ENCODE results near the gene GNG4. TPM values are rescaled to one million over a fixed set of nuclear protein-coding genes. Genes with fewer than 3 reads are reported as not detected.

GNG4 gene
- total RNA-seq, 1 donor from 2014 or later, result 3.8 TPM

DNA sequence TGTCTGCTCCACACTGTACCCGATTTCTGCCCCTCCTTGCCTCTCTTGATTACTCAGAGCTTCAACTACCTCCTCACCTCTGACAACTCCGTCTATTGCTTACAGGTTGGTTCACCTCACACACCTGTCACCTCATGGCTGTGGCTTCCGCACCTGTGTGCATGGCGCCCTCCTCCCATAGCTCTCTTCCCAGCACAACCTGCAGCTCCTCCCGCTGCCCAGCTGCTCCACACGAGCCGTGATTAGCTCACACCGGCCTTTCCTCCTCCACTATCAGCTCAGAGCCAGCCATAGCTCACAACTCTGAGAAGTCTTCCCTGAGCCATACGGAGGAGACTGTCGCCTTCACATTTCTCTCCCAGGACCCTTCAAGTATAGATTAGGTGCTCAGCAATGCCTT is 67.5 kb downstream of the GNG4 start:
- H3K36me3 ChIP-seq (ENCODE audit: insufficient read depth, low read length), result no peaks in the 10 kb centered on the region
- no peak for DNase-seq (ENCODE audit: low read depth)
- no peak overlapping the region for H3K27ac ChIP-seq (ENCODE audit: low read depth, low read length)
- H2AFZ ChIP-seq (ENCODE audit: low read depth, low read length), result no peak overlapping the region
- H3K27me3 ChIP-seq (ENCODE audit: insufficient read depth, low read length), result peaks cover 2% of the 10 kb centered on the region
- FAIRE-seq, result no peak
- no peak overlapping the region for H3K4me3 Mint-ChIP-seq (ENCODE audit: unreplicated experiment)
- no peaks in the 10 kb centered on the region for H3K79me2 ChIP-seq (ENCODE audit: insufficient read depth, low read length)
- no peak overlapping the region for H3K4me2 ChIP-seq (ENCODE audit: low read length)
- H3K4me1 Mint-ChIP-seq (ENCODE audit: low read depth, unreplicated experiment), result no peaks in the 10 kb centered on the region
- no peak overlapping the region for H3K4me3 ChIP-seq (ENCODE audit: insufficient read depth, low read depth, low read length)
- H3K27ac Mint-ChIP-seq (ENCODE audit: unreplicated experiment), result no peak overlapping the region
- H3K9me3 ChIP-seq (ENCODE audit: insufficient read depth, low read depth, low read length), result peaks cover 4% of the 10 kb centered on the region
- peaks cover 2% of the 10 kb centered on the region for H3K27me3 Mint-ChIP-seq (ENCODE audit: low read depth, unreplicated experiment)
- TF ChIP-seq CTCF (IDR thresholded peaks at IDR 0.05; ENCODE audit: insufficient read depth, low read depth, low read length) (no peak), EZH2 (IDR thresholded peaks at IDR 0.05; ENCODE audit: insufficient read depth, low read length) (no peak)
- H3K9me3 Mint-ChIP-seq (ENCODE audit: unreplicated experiment), result peaks cover 6% of the 10 kb centered on the region
- H3K4me1 ChIP-seq (ENCODE audit: insufficient read depth, low read length), result no peaks in the 10 kb centered on the region
- H4K20me1 ChIP-seq (ENCODE audit: insufficient read depth, low read length), result no peaks in the 10 kb centered on the region
- no peak overlapping the region for H3K9ac ChIP-seq (ENCODE audit: low read length)
- H3K36me3 Mint-ChIP-seq (ENCODE audit: low read depth, unreplicated experiment), result peaks cover 3% of the 10 kb centered on the region

DNA sequence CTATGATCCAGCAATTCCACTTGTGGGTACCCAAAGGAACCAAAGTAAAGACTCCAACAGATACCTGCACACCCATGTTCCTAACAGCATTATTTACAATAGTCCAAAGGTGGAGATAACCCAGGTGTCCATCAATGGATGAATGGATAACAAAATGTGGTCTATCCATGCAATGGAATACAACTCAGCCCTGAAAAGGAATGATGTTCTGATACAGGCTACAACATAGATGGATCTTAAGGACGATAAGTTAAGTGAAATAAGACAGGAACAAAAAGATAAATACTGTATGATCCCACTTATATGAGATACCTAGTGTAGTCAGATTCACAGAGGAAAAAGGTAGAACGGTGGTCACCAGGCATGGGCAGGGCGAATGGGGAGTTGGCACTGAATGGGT is 69.7 kb downstream of the GNG4 start:
- peaks cover 3% of the 10 kb centered on the region for H3K36me3 Mint-ChIP-seq (ENCODE audit: low read depth, unreplicated experiment)
- Histone ChIP-seq H3K4me3 (ENCODE audit: insufficient read depth, low read depth, low read length) (no peak overlapping the region), H3K27ac (ENCODE audit: low read depth, low read length) (no peak overlapping the region), H3K4me2 (ENCODE audit: low read length) (no peak overlapping the region), H4K20me1 (ENCODE audit: insufficient read depth, low read length) (no peaks in the 10 kb centered on the region), H3K27me3 (ENCODE audit: insufficient read depth, low read length) (peaks cover 2% of the 10 kb centered on the region), H2AFZ (ENCODE audit: low read depth, low read length) (no peak overlapping the region), H3K36me3 (ENCODE audit: insufficient read depth, low read length) (no peaks in the 10 kb centered on the region), H3K9me3 (ENCODE audit: insufficient read depth, low read depth, low read length) (no peaks in the 10 kb centered on the region), H3K4me1 (ENCODE audit: insufficient read depth, low read length) (no peaks in the 10 kb centered on the region), H3K9ac (ENCODE audit: low read length) (no peak overlapping the region), H3K79me2 (ENCODE audit: insufficient read depth, low read length) (no peaks in the 10 kb centered on the region)
- H3K9me3 Mint-ChIP-seq (ENCODE audit: unreplicated experiment), result peaks cover 3% of the 10 kb centered on the region
- H3K27ac Mint-ChIP-seq (ENCODE audit: unreplicated experiment), result no peak overlapping the region
- TF ChIP-seq EZH2 (IDR thresholded peaks at IDR 0.05; ENCODE audit: insufficient read depth, low read length) (no peak), CTCF (IDR thresholded peaks at IDR 0.05; ENCODE audit: insufficient read depth, low read depth, low read length) (no peak)
- H3K4me1 Mint-ChIP-seq (ENCODE audit: low read depth, unreplicated experiment), result no peaks in the 10 kb centered on the region
- no peak for FAIRE-seq
- H3K27me3 Mint-ChIP-seq (ENCODE audit: low read depth, unreplicated experiment), result peaks cover 2% of the 10 kb centered on the region
- DNase-seq (ENCODE audit: low read depth), result no peak
- H3K4me3 Mint-ChIP-seq (ENCODE audit: unreplicated experiment), result no peak overlapping the region

DNA sequence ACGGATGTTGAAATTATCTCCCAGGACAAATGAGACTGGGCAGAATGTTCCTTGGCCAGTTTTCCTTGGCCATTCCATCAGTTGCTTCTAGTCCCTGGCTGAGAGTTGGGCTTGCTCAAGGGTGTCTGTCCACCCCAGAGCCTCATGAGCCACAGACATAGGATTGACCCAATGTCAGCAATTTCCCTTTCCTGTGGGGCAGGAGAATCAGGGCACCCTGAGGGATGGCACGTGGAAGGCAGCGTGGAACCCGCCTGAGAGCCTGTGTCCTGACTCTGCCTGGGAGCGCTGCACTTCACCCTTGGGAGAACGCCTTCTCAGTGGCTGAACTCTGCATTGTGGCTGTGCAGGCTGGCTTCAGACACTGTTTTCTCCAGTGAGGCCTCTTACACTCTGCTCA is 74.0 kb downstream of the GNG4 start:
- Histone ChIP-seq H3K4me3 (ENCODE audit: insufficient read depth, low read depth, low read length) (no peak overlapping the region), H3K4me1 (ENCODE audit: insufficient read depth, low read length) (no peaks in the 10 kb centered on the region), H3K4me2 (ENCODE audit: low read length) (no peak overlapping the region), H3K79me2 (ENCODE audit: insufficient read depth, low read length) (no peaks in the 10 kb centered on the region), H3K9ac (ENCODE audit: low read length) (no peak overlapping the region), H4K20me1 (ENCODE audit: insufficient read depth, low read length) (no peaks in the 10 kb centered on the region), H3K9me3 (ENCODE audit: insufficient read depth, low read depth, low read length) (no peaks in the 10 kb centered on the region), H3K27me3 (ENCODE audit: insufficient read depth, low read length) (no peaks in the 10 kb centered on the region), H2AFZ (ENCODE audit: low read depth, low read length) (no peak overlapping the region), H3K27ac (ENCODE audit: low read depth, low read length) (no peak overlapping the region), H3K36me3 (ENCODE audit: insufficient read depth, low read length) (no peaks in the 10 kb centered on the region)
- no peak overlapping the region for H3K4me3 Mint-ChIP-seq (ENCODE audit: unreplicated experiment)
- DNase-seq (ENCODE audit: low read depth), result no peak
- TF ChIP-seq CTCF (IDR thresholded peaks at IDR 0.05; ENCODE audit: insufficient read depth, low read depth, low read length), result no peak
- no peak for TF ChIP-seq EZH2 (IDR thresholded peaks at IDR 0.05; ENCODE audit: insufficient read depth, low read length)
- H3K4me1 Mint-ChIP-seq (ENCODE audit: low read depth, unreplicated experiment), result no peaks in the 10 kb centered on the region
- H3K9me3 Mint-ChIP-seq (ENCODE audit: unreplicated experiment), result no peaks in the 10 kb centered on the region
- H3K36me3 Mint-ChIP-seq (ENCODE audit: low read depth, unreplicated experiment), result no peaks in the 10 kb centered on the region
- no peaks in the 10 kb centered on the region for H3K27me3 Mint-ChIP-seq (ENCODE audit: low read depth, unreplicated experiment)
- no peak for FAIRE-seq
- H3K27ac Mint-ChIP-seq (ENCODE audit: unreplicated experiment), result no peak overlapping the region

Data from astrocyte (in vitro differentiated cells and primary cell).